HT1080 (cell line): Measurements from ENCODE around the gene PLPPR3. TPM values are rescaled to one million over a fixed set of nuclear protein-coding genes. Genes with fewer than 3 reads are reported as not detected.
"Not testable (repeated sequence)": the region's sequence is repeated elsewhere in the genome, so short reads cannot be mapped to it uniquely, and the experiment has no call there.

Source experiments
- DNase-seq: peaks from one replicate; pipeline ENCODE4 v3.0.0-alpha.2; 2015; ENCODE audit warnings: low read depth
- total RNA-seq: library from RNA; depleted of rRNA; stranded (reverse); fragments of >200 nt; shearing (Covaris generic); gene quantifications from 2 replicates; pipeline ENCODE4 v1.2.3, GENCODE V29; 2014

PLPPR3 gene
- total RNA-seq, 1 experiment from 2014 or later: not detected

DNA sequence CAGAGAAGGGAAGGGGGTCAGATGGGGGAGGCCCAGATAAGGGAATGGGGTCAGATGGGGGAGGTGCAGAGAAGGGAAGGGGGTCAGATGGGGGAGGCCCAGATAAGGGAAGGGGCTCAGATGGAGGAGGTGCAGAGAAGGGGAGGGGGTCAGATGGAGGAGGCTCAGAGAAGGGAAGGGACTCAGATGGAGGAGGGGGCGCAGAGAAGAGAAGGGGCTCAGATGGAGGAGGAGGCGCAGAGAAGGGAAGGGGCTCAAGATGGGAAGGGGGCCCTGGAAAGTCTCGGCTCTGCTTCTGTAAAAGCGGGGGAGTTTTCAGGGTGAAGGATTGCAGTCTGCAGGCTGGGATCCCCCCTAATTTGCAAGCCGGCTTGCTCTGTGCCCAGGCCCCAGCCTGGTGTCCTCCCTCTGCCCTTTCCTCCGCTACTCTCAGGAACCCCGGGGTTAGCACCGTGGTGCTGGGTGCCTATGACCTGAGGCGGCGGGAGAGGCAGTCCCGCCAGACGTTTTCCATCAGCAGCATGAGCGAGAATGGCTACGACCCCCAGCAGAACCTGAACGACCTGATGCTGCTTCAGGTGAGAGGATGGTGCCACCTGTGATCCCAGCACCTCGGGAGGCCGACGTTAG, 7.5 kb upstream of the PLPPR3 start:
- DNase-seq: no peak

DNA sequence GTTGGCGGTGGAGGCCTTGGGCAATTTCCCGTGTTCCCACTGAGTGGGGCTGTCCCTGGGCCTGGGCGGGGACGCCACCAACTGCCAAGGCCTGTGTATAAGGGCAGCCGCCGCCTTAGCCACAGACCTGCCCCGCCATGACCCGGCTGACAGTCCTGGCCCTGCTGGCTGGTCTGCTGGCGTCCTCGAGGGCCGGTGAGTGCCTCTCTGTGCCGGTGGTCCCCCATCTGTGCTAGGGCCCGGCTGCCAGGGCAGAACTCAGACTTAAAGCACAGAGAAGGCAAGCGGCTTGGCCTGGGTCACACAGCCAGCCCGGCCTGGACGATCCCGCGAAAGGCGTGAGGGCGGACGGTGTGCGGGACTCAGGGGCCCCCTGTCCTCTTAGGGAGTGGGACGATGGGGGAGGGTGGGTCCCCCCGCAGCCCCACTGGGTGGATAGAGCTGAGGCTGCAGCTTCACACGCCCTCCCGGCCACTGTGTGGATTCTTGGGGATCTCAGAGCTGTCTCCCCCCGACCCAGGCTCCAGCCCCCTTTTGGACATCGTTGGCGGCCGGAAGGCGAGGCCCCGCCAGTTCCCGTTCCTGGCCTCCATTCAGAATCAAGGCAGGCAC, 6.1 kb upstream of the PLPPR3 start, which contains the start of gene AZU1:
Gene AZU1, plus strand, starts transcription at position 128 of the 612 bp plus-strand sequence. Its CDS starts 10 bp downstream, at position 138.
- DNase-seq: no peak

DNA sequence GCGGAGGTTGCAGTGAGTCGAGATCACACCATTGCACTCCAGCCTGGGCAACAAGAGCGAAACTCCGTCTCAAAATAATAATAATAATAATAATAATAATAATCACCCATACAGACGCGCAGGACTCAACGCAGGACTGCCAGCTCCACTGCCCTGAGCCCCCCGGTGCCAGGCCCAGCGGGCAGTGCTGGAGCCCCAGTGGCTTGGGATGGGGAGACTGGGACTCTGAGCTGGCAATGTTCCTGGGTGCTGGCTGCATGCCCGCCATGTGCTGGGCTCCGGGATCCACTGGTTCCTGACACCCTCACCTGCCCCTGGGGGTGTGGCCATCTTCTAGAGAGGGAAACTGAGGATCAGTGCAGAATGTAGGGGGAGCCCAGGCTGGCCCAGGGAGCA, 5.6 kb upstream of the PLPPR3 start:
- DNase-seq: no peak

DNA sequence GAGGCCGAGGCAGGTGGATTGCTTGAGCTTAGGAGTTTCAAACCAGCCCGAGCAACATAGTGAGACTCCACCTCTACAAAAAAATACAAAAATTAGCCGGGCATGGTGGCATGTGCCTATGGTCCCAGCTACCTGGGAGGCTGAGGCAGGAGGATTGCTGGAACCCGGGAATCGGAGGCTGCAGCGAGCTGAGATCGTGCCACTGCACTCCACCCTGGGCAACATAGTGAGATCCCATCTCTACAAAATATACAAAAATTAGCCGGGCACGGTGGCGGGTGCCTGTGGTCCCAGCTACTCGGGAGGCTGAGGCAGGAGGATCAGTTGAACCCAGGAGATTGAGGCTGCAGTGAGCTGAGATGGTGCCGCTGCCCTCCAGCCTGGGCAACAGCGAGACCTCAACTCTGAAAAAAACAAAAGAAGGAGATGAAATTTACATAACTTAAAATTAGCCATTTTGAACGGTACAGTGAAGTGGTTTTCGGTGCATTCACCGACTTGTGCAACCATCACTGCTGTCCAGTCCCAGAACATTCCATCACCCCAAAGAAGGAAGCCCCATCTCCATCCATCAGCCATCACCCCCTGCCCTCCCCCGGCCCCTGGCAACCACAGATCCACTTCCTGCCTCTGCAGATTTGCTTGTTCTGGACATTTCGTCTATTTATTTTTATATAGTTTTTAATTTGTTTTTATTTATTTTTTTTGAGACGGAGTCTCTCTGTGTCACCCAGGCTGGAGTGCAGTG, 4.3 kb upstream of the PLPPR3 start:
- DNase-seq: no peak

DNA sequence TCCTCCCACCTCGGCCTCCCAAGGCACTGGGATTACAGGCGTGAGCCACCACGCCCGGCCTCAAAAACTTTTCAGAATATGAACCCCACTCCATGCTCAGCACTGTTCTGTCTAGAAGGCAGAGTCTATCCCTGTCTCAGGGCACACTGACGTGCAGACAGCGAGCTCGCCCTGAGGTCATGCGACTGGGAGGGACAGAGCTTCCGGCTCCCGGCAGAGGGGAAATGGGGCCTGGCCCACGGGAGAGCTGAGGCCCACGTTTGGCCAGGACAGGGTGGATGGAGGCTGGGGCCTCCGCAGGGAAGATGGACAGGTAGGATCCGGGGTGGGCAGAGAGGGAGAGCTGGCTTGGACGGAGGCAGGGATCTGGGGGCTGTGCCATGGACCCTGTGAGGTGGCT, 3.1 kb upstream of the PLPPR3 start:
- DNase-seq: no peak

DNA sequence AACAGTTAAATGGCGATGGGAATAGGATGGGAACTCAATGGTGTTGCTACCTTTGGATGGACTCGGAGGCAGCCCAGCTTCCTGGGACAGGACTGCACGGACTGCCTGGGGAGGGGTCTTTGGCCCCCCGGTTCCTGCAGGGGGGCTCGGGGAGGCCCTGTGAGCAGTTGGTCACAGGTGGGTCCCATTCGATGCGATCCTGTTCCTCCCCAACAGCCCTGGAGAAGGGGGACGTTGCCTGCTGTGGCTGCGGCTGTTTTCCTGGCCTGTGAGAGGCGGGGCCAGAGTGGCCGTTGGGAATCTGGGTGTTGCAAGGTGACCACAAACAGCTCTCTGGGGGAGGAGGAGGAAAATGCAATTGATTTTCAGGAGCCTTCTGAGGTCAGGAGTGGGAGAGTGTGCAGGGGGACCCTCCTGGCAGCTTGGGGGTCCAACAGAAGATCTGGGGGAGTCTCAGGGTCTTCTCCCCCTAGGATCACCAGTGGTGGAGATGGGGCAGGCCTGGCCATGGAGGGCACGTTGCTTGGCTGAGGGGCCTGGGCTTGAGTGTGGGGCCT, 1.9 kb upstream of the PLPPR3 start:
- no peak for DNase-seq

DNA sequence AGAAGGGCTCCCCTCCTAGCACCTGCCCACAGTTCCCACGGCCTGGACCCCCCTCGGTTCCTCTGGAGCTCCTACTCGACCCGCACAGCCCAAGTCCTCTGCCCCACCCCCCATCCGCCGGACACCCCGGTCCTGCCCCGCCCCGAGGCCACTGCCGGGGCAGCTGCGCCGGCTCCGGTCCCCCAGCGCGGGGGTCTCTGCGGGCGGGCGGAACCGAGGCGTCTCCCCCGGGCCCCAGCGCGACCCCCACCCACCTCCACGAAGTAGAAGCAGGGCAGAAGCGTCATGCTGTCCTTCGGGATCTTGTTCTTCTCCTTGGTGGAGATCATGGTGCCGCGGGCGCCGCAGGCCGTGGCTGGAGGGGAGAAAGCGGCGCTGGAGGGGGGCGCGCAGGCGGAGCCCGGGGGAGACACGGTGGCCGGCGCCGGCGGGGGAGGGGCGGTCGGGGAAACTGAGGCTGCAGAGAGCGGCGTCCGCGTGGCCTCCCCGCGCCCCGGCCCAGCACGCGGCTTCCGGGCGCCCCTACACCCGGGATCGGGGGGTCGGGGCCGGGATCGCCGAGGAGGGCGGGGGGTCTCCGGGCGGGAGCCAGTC, 427 bp downstream of the PLPPR3 start:
- no peak for DNase-seq

DNA sequence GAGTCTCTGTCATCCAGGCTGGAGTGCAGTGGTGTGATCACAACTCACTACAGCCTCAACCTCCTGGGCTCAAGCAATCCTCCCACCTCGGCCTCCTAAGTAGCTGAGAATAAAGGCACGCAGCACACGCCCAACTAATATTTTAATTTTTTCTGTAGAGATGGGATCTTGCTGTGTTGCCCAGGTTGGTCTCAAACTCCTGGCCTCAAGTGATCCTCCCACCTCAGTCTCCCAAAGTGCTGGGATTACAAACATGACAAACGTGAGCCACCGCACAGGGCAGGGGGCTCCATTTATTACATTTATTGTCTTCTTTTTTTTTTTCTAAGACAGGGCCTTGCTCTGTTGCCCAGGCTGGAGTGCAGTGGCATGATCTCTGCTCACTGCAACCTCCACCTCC, 1.5 kb downstream of the PLPPR3 start:
- not testable (repeated sequence) for DNase-seq

DNA sequence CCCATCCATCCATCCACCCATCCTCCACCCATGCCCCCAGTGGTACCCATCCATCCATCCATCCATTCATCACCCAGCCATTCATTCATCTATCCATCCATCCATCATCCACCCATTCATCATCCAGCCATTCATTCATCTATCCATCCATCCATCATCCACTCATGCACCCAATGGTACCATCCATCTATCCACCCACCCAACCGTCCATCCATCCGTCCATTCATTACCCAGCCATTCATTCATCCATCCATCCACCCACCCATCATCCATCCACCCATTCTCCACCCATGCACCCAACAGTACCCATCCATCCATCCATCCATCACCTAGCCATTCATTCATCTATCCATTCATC, 5.3 kb downstream of the PLPPR3 start:
- DNase-seq: no peak

DNA sequence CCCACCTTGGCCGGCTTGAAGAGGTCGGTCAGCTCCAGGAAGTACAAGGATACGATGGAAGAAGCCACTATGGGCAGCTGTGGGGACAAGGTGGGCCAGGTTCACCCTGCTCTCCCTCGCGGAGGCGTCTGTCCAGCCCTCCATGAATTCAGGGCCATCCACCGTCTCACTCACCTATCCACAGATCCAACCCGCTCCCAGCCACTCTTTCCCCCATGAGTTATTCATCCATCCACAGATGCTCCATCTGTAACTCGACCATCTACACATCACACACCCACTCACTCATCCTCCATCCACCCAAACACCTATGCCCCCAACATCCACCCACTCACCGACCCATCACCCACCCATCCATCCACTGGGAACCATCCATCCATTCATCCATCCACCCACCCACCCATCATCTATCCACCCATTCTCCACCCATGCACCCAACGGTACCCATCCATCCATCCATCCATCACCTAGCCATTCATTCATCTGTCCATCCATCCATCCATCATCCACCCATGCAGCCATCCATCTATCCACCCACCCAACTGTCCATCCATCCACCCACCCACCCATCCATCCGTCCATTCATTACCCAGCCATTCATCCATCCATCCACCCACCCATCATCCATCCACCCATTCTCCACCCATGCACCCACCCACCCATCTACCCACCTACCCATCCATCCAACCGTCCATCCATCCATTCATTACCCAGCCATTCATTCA, 5.8 kb downstream of the PLPPR3 start:
- no peak for DNase-seq

DNA sequence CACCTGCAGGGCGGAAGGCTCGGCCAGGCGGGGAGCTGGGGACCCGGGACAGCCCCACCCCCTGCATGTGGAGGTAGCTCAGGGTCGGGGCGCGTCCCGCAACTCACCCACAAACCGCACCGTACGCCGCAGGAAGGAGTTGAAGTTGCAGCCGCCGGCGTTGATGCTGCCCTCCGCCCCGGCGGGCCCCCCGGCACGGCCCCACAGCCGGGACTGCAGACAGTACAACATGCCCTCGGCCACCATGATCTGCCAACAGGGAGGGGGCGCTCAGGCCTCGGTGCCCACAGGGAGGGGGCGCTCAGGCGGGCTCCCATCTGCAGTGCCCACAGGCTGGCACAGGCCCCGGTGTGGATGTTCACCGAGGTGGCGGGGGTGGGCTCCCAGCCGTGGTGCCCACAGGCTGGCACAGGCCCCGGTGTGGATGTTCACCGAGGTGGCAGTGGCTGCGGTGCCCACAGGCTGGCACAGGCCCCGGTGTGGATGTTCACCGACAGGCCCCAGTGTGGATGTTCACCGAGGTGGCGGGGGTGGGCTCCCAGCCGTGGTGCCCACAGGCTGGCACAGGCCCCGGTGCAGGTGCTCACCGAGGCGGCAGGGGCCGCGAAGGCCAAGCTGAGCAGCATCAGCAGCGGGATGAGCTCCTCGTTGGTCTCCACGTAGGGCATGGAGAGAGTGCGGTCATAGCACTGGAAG, 6.5 kb downstream of the PLPPR3 start:
- DNase-seq: no peak

DNA sequence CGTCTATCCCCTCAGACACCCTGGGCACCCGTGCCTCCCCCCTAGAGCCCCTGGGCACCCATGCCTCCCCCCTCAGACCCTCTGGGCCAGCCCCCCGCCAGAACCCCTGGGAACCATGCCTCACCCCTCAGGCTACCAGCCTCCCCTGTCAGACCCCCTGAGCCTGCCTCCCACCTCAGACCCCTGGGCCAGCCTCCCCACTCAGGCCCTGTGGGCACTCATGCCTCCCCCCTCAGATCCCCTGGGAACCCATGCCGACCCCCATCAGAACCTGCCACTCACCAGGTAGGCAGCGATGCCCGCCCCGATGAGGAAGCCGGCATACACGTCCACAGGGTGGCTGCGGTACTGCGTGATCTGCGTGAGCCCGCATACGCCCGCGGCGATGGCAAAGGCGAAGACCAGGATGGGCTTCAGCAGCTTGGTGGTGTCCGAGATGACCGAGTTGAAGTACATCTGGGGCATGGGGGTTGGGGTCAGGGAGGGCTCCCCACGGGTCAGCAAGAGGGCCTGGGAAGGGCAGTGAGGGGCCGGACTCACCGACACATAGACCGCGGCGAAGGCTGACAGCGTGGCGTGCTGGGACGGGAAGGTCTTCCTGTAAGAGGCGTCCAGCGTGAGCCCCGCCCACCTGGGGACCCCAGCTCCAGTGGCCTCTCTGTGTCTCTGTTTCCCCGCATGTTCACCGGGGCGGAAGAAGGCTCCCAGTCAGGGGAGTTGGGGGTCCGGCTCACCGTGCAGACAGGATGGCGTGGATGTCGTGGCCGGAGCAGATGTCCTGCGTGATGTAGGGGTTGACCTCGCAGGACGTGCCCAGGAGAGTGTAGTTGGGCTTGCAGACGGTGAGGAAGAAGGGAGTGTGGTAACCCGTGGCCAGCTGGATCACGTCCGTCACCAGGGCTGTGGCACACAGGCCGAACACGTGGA, 7.3 kb downstream of the PLPPR3 start:
- no peak for DNase-seq

DNA sequence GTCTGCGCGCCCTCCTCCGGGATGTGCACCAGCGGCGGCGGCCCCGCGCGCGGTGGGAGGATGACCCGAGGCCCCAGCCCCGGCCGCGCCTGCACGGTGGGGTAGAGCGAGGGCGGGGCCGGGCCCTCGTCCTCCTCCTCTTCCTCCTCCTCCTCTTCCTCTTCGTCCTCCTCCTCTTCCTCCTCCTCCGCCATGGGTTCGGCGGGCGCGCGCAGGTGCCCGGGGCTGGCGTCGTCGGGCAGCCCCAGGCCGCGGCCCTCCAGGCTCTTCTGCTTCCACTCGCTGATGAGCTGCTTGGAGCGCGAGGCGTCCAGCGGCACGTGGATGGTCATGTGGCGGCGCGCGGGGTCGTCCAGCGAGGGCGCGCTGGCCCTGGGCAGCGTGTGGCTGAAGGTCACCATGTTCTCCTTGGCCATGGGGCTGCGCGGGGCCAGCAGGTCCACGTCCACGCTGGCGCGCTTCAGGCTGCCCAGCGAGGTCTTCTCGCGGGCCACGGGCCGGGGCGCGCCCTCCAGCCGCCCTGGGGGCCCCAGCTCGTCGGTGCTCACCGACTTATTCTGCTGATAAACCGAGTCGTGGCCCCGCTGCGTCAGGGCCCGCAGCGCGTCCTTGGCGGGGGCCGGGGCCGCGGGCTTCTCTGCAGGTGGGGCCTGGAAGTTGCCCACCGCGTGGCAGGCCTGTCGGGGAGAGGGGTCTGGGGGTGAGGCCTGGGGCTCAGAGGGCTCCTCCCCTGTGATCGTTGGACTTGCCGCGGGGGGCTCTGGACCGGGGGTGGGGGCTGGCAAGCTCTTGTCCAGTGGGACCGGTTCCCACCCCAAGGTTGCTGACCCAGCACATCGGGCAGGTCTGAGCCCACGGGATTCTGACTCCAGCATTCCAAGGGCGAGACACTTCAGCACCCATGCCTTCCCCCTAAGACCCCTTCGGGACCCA, 8.3 kb downstream of the PLPPR3 start:
- no peak for DNase-seq

DNA sequence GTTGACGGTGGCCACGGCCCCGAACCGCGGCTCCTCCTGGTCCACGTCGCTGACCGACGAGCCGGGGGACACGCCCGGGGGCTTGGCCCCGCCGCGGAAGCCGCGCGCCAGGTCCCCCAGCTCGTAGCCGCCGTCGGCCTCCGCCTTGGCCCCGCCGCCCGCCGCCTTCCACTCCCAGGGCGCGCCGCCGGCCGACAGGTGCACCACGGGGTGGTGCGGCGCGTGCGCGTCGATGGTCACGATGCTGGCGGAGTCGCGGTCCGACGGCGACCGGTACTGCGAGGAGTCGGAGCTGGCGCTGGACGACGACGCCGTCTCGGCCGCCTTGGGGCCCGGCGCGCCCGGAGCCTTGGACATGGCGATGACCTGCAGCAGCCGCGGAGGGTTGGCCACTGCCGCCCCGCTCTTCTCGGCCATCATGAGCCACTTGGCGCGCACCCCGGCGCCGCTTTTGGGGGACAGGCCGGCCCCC, 9.0 kb downstream of the PLPPR3 start:
- DNase-seq: no peak

DNA sequence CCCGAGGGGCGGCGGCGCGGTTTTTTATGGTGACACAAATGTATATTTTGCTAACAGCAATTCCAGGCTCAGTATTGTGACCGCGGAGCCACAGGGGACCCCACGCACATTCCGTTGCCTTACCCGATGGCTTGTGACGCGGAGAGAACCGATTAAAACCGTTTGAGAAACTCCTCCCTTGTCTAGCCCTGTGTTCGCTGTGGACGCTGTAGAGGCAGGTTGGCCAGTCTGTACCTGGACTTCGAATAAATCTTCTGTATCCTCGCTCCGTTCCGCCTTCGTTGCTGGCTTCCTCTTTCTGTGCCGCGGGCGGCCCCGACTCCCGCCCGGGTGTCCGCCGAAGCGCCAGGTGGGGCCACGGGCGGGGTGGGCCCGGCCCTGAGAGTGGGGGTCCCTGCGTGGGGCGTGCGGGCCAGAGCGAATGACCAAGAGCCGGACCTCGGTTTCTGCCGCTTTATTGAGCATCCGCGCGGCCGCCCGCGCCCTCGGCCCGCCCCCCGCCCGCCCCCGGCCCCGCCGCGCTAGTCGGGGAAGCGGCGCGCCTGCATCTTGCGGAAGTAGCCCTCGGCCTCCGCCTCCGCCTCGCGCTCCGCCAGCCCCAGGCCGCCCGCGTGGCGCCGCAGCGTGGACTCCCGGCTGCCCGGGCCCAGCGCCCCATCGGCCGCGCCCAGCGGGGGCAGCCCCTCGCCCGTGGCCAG, 9.6 kb downstream of the PLPPR3 start:
- no peak for DNase-seq

DNA sequence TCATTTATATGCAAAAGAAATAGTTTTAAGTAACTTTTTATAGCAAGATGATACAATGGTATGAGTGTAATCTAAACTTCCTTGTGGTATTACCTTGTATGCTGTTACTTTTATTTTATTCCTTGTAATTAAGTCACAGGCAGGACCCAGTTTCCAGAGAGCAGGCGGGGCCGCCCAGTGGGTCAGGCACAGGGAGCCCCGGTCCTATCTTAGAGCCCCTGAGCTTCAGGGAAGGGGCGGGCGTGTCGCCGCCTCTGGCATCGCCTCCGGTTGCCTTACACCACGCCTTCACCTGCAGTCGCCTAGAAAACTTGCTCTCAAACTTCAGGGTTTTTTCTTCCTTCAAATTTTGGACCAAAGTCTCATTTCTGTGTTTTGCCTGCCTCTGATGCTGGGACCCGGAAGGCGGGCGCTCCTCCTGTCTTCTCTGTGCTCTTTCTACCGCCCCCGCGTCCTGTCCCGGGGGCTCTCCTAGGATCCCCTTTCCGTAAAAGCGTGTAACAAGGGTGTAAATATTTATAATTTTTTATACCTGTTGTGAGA, 10.2 kb downstream of the PLPPR3 start:
- DNase-seq: no peak

DNA sequence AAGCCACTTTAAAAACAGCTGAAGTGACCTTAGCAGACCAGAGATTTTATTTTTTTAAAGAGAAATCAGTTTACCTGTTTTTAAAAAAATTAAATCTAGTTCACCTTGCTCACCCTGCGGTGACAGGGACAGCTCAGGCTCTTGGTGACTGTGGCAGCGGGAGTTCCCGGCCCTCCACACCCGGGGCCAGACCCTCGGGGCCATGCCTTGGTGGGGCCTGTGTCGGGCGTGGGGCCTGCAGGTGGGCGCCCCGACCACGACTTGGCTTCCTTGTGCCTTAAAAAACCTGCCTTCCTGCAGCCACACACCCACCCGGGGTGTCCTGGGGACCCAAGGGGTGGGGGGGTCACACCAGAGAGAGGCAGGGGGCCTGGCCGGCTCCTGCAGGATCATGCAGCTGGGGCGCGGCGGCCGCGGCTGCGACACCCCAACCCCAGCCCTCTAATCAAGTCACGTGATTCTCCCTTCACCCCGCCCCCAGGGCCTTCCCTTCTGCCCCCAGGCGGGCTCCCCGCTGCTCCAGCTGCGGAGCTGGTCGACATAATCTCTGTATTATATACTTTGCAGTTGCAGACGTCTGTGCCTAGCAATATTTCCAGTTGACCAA, 10.8 kb downstream of the PLPPR3 start:
- no peak for DNase-seq
